H9 (cell line): Measurements from ENCODE around the gene P4HA2. TPM values are rescaled to one million over a fixed set of nuclear protein-coding genes. Genes with fewer than 3 reads are reported as not detected.

Source experiments
- DNase-seq: peaks from one replicate; pipeline ENCODE4 v3.0.0-alpha.2; 2017
- H2AFZ ChIP-seq: one replicate; pipeline ENCODE4 v1.6.1; 2013; ENCODE audit warnings: mild to moderate bottlenecking, low read length, control low read depth, moderate library complexity
- H2AK5ac ChIP-seq: 2 replicates; pipeline ENCODE4 v1.6.1; 2013; ENCODE audit warnings: low read length, control low read depth, mixed read lengths; ENCODE audit not compliant: insufficient read length
- H2BK120ac ChIP-seq: one replicate; pipeline ENCODE4 v1.6.1; 2013; ENCODE audit warnings: low read depth, mild to moderate bottlenecking, low read length, control low read depth, inconsistent platforms; ENCODE audit not compliant: poor library complexity, severe bottlenecking
- H2BK12ac ChIP-seq: 2 replicates; pipeline ENCODE4 v1.6.1; 2013; ENCODE audit warnings: low read length, control low read depth, mixed read lengths, low read depth; ENCODE audit not compliant: insufficient read length
- H2BK15ac ChIP-seq: 2 replicates; pipeline ENCODE4 v1.6.1; 2013; ENCODE audit warnings: low read depth, low read length, control low read depth
- H2BK20ac ChIP-seq: one replicate; pipeline ENCODE4 v1.6.1; 2013; ENCODE audit warnings: low read depth, mild to moderate bottlenecking, low read length, control low read depth, inconsistent platforms; ENCODE audit not compliant: poor library complexity, severe bottlenecking
- H2BK5ac ChIP-seq: 2 replicates; pipeline ENCODE4 v1.6.1; 2013; ENCODE audit warnings: low read length, control low read depth, mixed read lengths; ENCODE audit not compliant: insufficient read length
- H3K14ac ChIP-seq: 2 replicates; pipeline ENCODE4 v1.6.1; 2013; ENCODE audit warnings: low read length, control low read depth; ENCODE audit not compliant: insufficient read depth
- H3K18ac ChIP-seq: 2 replicates; pipeline ENCODE4 v1.6.1; 2013; ENCODE audit warnings: low read depth, mild to moderate bottlenecking, mixed read lengths, low read length, control low read depth; ENCODE audit not compliant: insufficient read length
- H3K23ac ChIP-seq: 2 replicates; pipeline ENCODE4 v1.6.1; 2013; ENCODE audit warnings: low read length, control low read depth, mixed read lengths, low read depth; ENCODE audit not compliant: insufficient read length
- H3K23me2 ChIP-seq: 2 replicates; pipeline ENCODE4 v1.6.1; 2013; ENCODE audit warnings: low read depth, mild to moderate bottlenecking, mixed read lengths, low read length, control low read depth; ENCODE audit not compliant: insufficient read length, poor library complexity, severe bottlenecking
- H3K27ac ChIP-seq: 2 replicates; pipeline ENCODE4 v1.5.1; 2013; ENCODE audit warnings: low read length, control low read depth, mixed read lengths, low read depth; ENCODE audit not compliant: insufficient read length
- H3K27me3 ChIP-seq: 2 replicates; pipeline ENCODE4 v1.6.1; 2013; ENCODE audit warnings: low read length, control low read depth, inconsistent platforms; ENCODE audit not compliant: insufficient read depth
- H3K4ac ChIP-seq: 2 replicates; pipeline ENCODE4 v1.6.1; 2013; ENCODE audit warnings: low read depth, mild to moderate bottlenecking, control low read depth, inconsistent platforms, low read length, moderate library complexity
- H3K4me1 ChIP-seq: 2 replicates; pipeline ENCODE4 v1.6.1; 2013; ENCODE audit warnings: low read length, control low read depth, inconsistent platforms; ENCODE audit not compliant: insufficient read depth
- H3K4me2 ChIP-seq: 2 replicates; pipeline ENCODE4 v1.6.1; 2013; ENCODE audit warnings: low read length, control low read depth, mixed read lengths; ENCODE audit not compliant: insufficient read length, insufficient read depth
- H3K56ac ChIP-seq: 2 replicates; pipeline ENCODE4 v1.6.1; 2013; ENCODE audit warnings: low read depth, mild to moderate bottlenecking, mixed read lengths, low read length, control low read depth; ENCODE audit not compliant: insufficient read length
- H3K79me1 ChIP-seq: 2 replicates; pipeline ENCODE4 v1.6.1; 2013; ENCODE audit warnings: low read depth, mild to moderate bottlenecking, moderate library complexity, low read length, control low read depth, inconsistent platforms; ENCODE audit not compliant: insufficient read depth, poor library complexity, severe bottlenecking
- H3K79me2 ChIP-seq: 2 replicates; pipeline ENCODE4 v1.6.1; 2013; ENCODE audit warnings: low read length, control low read depth, inconsistent platforms; ENCODE audit not compliant: insufficient read depth
- H3K9ac ChIP-seq: 2 replicates; pipeline ENCODE4 v1.6.1; 2013; ENCODE audit warnings: low read length, control low read depth, mixed read lengths; ENCODE audit not compliant: insufficient read length; ENCODE audit errors: extremely low read depth
- H3K9me3 ChIP-seq: one replicate; pipeline ENCODE4 v1.6.1; 2013; ENCODE audit warnings: low read depth, low read length, inconsistent platforms; ENCODE audit not compliant: control insufficient read depth
- H3T11ph ChIP-seq: one replicate; pipeline ENCODE4 v1.6.1; 2013; ENCODE audit warnings: mild to moderate bottlenecking, low read length, control low read depth, inconsistent platforms
- H4K20me1 ChIP-seq: one replicate; pipeline ENCODE4 v1.6.1; 2013; ENCODE audit not compliant: control insufficient read depth, insufficient read length, insufficient read depth
- H4K5ac ChIP-seq: 2 replicates; pipeline ENCODE4 v1.6.1; 2013; ENCODE audit warnings: low read depth, mild to moderate bottlenecking, mixed read lengths, low read length, control low read depth; ENCODE audit not compliant: insufficient read length
- H4K8ac ChIP-seq: replicated peaks from 2 replicates; pipeline ENCODE4 v1.6.1; 2013; ENCODE audit warnings: low read length, control low read depth, mixed read lengths, low read depth; ENCODE audit not compliant: insufficient read length
- H4K91ac ChIP-seq: 2 replicates; pipeline ENCODE4 v1.6.1; 2013; ENCODE audit warnings: low read depth, mild to moderate bottlenecking, moderate library complexity, mixed read lengths, low read length, control low read depth; ENCODE audit not compliant: insufficient read length
- H3K27ac Mint-ChIP-seq, 3 experiments: 2 replicates in 2 of 3; 3 replicates in 1 of 3; pipeline ENCODE4 v1.8.0; 2020 to 2021; ENCODE audit warnings: mixed read lengths in 3 of 3, mild to moderate bottlenecking in 1 of 3, moderate library complexity in 1 of 3
- H3K27me3 Mint-ChIP-seq: 2 replicates; pipeline ENCODE4 v1.8.0; 2021; ENCODE audit warnings: low read depth, mild to moderate bottlenecking, moderate library complexity, mixed read lengths
- H3K36me3 Mint-ChIP-seq, 3 experiments: 2 replicates in 2 of 3; 3 replicates in 1 of 3; pipeline ENCODE4 v1.8.0; 2020 to 2021; ENCODE audit warnings: low read depth in 3 of 3, mixed read lengths in 3 of 3; ENCODE audit not compliant: insufficient read depth in 1 of 3
- H3K4me1 Mint-ChIP-seq, 2 experiments: 2 replicates each; pipeline ENCODE4 v1.8.0; 2020; ENCODE audit warnings: mixed read lengths in 2 of 2
- H3K4me3 Mint-ChIP-seq, 2 experiments: 2 replicates in 1 of 2; 3 replicates in 1 of 2; pipeline ENCODE4 v1.8.0; 2020 to 2021; ENCODE audit warnings: mild to moderate bottlenecking in 2 of 2, mixed read lengths in 2 of 2, moderate library complexity in 1 of 2
- H3K9me3 Mint-ChIP-seq, 2 experiments: 2 replicates in 1 of 2; 3 replicates in 1 of 2; pipeline ENCODE4 v1.8.0; 2020; ENCODE audit warnings: mild to moderate bottlenecking in 2 of 2, mixed read lengths in 2 of 2, moderate library complexity in 1 of 2
- WGBS: extraction: QIAGEN DNeasy Blood & Tissue Kit; methylation state at CpG from one replicate; pipeline ENCODE4 v1.1.7; 2013; ENCODE audit warnings: missing lambda C conversion rate, low lambda C conversion rate, mixed read lengths; ENCODE audit not compliant: insufficient read length; ENCODE audit errors: extremely low coverage; 5-methylcytosine and 5-hydroxymethylcytosine counted together
- total RNA-seq: library from RNA; stranded (reverse); gene quantifications from 2 replicates; pipeline ENCODE4 v1.2.1, GENCODE V29; 2021
- TF ChIP-seq, protein P1 (sequence below): fragments of 200-600 bp; sonication (generic); conservative IDR thresholded peaks from 3 replicates; pipeline ENCODE4 v1.8.0; 2021; ENCODE audit warnings: antibody characterized with exemption, mild to moderate bottlenecking

The P4HA2 gene
- total RNA-seq, 1 experiment from 2014 or later = 15.3 TPM

DNA sequence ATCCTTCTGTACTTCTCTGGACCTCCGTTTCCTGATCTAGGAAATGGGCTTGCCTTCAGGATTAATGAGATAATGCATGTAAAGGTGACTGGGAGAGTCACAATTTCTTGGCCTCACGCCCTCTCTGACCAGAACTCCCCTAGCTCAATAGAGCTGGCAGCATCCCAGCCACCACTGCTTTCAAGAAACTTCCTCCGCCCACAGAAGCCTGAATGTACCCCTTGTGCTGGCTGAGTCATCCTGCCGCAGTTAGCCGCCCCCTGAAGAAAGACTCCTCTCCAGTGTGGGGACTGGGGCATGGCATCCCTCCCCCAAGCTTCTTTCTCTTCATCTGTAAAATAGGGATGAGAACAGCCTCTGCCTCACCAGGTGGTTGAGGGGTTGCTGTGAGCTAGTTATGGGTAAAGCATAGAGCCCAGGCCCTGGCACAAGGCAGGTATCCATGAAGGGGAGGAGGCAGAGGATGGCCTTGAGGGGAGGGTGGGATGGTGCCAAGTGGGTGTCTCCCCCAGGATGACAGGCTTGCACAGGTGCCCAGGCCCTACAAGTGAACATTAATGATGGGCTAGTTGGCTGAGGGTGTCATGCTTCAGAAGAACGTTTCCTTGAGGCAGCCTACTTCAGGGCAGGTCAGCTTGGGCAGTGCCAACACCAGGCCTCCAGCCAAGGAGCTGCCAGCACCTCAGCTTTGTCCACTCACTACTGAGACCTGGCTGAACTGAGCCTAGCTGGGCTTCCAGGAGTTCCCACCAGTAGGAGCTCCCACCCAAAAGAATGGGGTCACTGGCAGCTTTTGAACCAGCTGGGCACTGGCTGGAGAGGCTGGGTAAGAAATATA, 33.3 kb upstream of the P4HA2 start:
- no peak overlapping the region for H4K8ac ChIP-seq
- no peak overlapping the region for H3K27ac ChIP-seq
- no peak overlapping the region for H2BK12ac ChIP-seq
- H3K23me2 ChIP-seq = no peaks in the 10 kb centered on the region
- no peak overlapping the region for H3K56ac ChIP-seq
- H2BK15ac ChIP-seq = no peak overlapping the region
- no peak overlapping the region for H3T11ph ChIP-seq
- WGBS = no CpG with 5 or more reads among the region's 6 CpGs
- no peak overlapping the region for H3K4ac ChIP-seq
- H3K18ac ChIP-seq = no peak overlapping the region
- H3K4me1 ChIP-seq = no peaks in the 10 kb centered on the region
- H3K9me3 ChIP-seq = no peaks in the 10 kb centered on the region
- H4K5ac ChIP-seq = no peak overlapping the region
- H3K79me2 ChIP-seq = no peaks in the 10 kb centered on the region
- Mint-ChIP-seq H3K27me3 (peaks cover 19% of the 10 kb centered on the region), H3K9me3 (no peaks in the 10 kb centered on the region), H3K4me3 (no peak overlapping the region; a peak in 1 of 5 replicates), H3K4me1 (peaks cover 34 to 35% of the 10 kb centered on the region in 2 experiments), H3K36me3 (no peaks in the 10 kb centered on the region), H3K27ac (no peak overlapping the region)
- DNase-seq = peak; percentile 25
- no peak overlapping the region for H4K91ac ChIP-seq
- TF ChIP-seq, protein P1, sequence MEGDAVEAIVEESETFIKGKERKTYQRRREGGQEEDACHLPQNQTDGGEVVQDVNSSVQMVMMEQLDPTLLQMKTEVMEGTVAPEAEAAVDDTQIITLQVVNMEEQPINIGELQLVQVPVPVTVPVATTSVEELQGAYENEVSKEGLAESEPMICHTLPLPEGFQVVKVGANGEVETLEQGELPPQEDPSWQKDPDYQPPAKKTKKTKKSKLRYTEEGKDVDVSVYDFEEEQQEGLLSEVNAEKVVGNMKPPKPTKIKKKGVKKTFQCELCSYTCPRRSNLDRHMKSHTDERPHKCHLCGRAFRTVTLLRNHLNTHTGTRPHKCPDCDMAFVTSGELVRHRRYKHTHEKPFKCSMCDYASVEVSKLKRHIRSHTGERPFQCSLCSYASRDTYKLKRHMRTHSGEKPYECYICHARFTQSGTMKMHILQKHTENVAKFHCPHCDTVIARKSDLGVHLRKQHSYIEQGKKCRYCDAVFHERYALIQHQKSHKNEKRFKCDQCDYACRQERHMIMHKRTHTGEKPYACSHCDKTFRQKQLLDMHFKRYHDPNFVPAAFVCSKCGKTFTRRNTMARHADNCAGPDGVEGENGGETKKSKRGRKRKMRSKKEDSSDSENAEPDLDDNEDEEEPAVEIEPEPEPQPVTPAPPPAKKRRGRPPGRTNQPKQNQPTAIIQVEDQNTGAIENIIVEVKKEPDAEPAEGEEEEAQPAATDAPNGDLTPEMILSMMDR = no peak
- no peak overlapping the region for H2BK5ac ChIP-seq
- H3K4me2 ChIP-seq = no peak overlapping the region
- no peak overlapping the region for H2BK20ac ChIP-seq
- no peak overlapping the region for H3K23ac ChIP-seq
- H3K79me1 ChIP-seq = no peaks in the 10 kb centered on the region
- no peak overlapping the region for H3K9ac ChIP-seq
- no peaks in the 10 kb centered on the region; the same call in 1 of the 2 replicates for H3K27me3 ChIP-seq
- H3K14ac ChIP-seq = no peak overlapping the region
- no peak overlapping the region for H2BK120ac ChIP-seq
- no peak overlapping the region for H2AFZ ChIP-seq
- no peak overlapping the region for H2AK5ac ChIP-seq
- H4K20me1 ChIP-seq = peaks cover 5% of the 10 kb centered on the region
